OCI-LY3 (cell line): Measurements from ENCODE around the gene TAF11.

Experiments
- CTCF ChIP-seq: fragments of 200-600, 300-600 bp; sonication (generic); IDR thresholded peaks from 2 replicates; pipeline ENCODE4 v1.5.1; 2014; ENCODE audit warnings: antibody characterized with exemption, low read length, low read depth
- EZH2phosphoT487 ChIP-seq: fragments of 200-600 bp; shearing (Covaris generic); IDR thresholded peaks from 2 replicates; pipeline ENCODE4 v1.6.1; 2018; ENCODE audit warnings: antibody characterized with exemption, mixed run types, low read depth

DNA sequence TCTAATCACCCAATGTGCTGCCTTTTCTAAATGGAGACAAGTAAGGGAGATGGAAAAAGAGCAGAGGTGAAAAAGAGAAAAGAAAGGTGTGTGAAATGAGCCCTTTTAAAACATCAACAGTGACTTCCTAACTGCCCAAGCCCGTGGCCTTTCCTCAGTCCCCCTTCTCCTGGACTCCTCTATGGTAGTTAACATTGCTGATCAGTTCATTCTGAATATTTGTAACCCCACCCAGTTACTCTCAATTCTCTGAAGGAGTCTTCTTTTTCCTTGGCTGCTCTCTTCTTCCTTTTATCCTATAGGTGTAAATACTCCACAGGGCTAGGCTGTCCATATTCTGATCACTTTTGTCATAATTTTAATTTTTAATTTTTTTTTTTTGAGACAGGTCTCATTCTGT lies 27.1 kb downstream of the TAF11 start:
- TF ChIP-seq CTCF = no peak
- TF ChIP-seq EZH2phosphoT487 = no peak
